Measurements from ENCODE around the gene ARMC9. TPM values are rescaled to one million over a fixed set of nuclear protein-coding genes. Genes with fewer than 3 reads are reported as not detected.

The ARMC9 gene
- total RNA-seq, 1 experiment from 2014 or later = 16.4 TPM

DNA sequence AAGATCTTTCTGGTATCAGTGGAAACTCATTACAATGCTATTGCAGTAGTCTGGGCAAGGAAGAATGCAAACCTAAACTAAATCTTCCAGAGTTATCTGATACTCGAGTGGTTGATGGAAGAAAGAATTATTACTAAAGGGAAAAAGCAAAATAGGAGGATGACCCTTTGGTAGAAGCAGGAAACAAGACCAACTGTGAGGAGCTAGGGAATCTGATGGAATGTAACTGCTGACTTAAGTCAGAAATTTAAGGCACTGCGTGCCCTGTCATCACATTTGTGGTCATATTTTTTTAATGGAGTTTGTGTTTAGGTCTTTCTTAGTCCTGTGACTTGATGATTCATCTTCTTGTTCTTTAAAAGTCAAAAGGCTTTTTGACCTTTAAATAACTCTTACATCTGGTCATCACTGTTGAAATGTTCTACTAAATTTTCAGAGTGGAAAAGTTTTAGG is 36.5 kb upstream of the ARMC9 start:
- no peak for ATAC-seq
- ChIA-PET RAD21 (ENCODE audit: low non-redundant PET in 1 of 2, low total read pairs in 2 of 2, uncharacterized antibody in 2 of 2, unreplicated experiment in 2 of 2) (no interaction called here), CTCF (no interaction called here), POLR2A (no interaction called here)
- TF ChIP-seq SP1 (IDR thresholded peaks at IDR 0.05; ENCODE audit: low read depth) (no peak), SRF (IDR thresholded peaks at IDR 0.05; ENCODE audit: low read depth) (no peak), YY1 (IDR thresholded peaks at IDR 0.05; ENCODE audit: extremely low read depth, insufficient replicate concordance, low read depth, low read length) (no peak), EGR1 (IDR thresholded peaks at IDR 0.05; ENCODE audit: low read depth) (no peak), ZNF274 (IDR thresholded peaks at IDR 0.05; ENCODE audit: low read depth, low read length) (no peak)
- peaks cover 0 to 6% of the 10 kb centered on the region in 2 experiments; a peak in 1 of 4 replicates for H3K4me1 ChIP-seq (ENCODE audit: control insufficient read depth in 1 of 2, insufficient read depth in 2 of 2, low read length in 2 of 2)
- H3K79me2 ChIP-seq (ENCODE audit: insufficient read depth, low read length) = no peaks in the 10 kb centered on the region
- no peak overlapping the region for H3K4me3 ChIP-seq (replicated peaks in 1 of 2; ENCODE audit: low read depth in 1 of 2, low read length in 2 of 2)
- no peaks in the 10 kb centered on the region for H3K9me3 ChIP-seq (ENCODE audit: control insufficient read depth in 1 of 2, insufficient read depth in 1 of 2, low read depth in 1 of 2, low read length in 2 of 2)
- no peak overlapping the region for H2AFZ ChIP-seq (ENCODE audit: low read depth, low read length, poor library complexity, severe bottlenecking)
- H3K36me3 ChIP-seq (ENCODE audit: control insufficient read depth in 1 of 2, insufficient read depth in 2 of 2, low read length in 2 of 2) = peaks cover 9 to 26% of the 10 kb centered on the region in 2 experiments; a peak in 3 of 4 replicates
- H3K9ac ChIP-seq (ENCODE audit: low read length) = no peak overlapping the region
- H3K27me3 ChIP-seq (ENCODE audit: insufficient read depth, low read length) = no peaks in the 10 kb centered on the region
- H3K9me2 ChIP-seq (ENCODE audit: insufficient read depth) = no peaks in the 10 kb centered on the region
- no TSS peak for BruUV-seq (replicated peaks)
- H3K27ac ChIP-seq (ENCODE audit: low read depth, low read length) = no peak overlapping the region
- H3K4me2 ChIP-seq (ENCODE audit: low read length) = no peak overlapping the region
- no peak for DNase-seq (ENCODE audit: low read depth, low spot score)
- H4K20me1 ChIP-seq (ENCODE audit: insufficient read depth) = 0 out of 2 replicates have a peak, but pooled peaks cover 4% of the 10 kb centered on the region
- intact Hi-C loops (cut with micrococcal nuclease) = no loop called here

GRCh38 chr2:231163011-231163410 is 35.4 kb upstream of the ARMC9 start:
- no peaks in the 10 kb centered on the region for H3K9me3 ChIP-seq (ENCODE audit: control insufficient read depth in 1 of 2, insufficient read depth in 1 of 2, low read depth in 1 of 2, low read length in 2 of 2)
- no TSS peak for BruUV-seq (replicated peaks)
- intact Hi-C loops (cut with micrococcal nuclease) = no loop called here
- no peak overlapping the region for H3K27ac ChIP-seq (ENCODE audit: low read depth, low read length)
- no peaks in the 10 kb centered on the region for H3K9me2 ChIP-seq (ENCODE audit: insufficient read depth)
- H3K9ac ChIP-seq (ENCODE audit: low read length) = no peak overlapping the region
- no peak overlapping the region for H3K4me2 ChIP-seq (ENCODE audit: low read length)
- POLR2A ChIA-PET = no interaction called here
- no peak for DNase-seq (ENCODE audit: low read depth, low spot score)
- no peaks in the 10 kb centered on the region for H3K79me2 ChIP-seq (ENCODE audit: insufficient read depth, low read length)
- H3K36me3 ChIP-seq (ENCODE audit: control insufficient read depth in 1 of 2, insufficient read depth in 2 of 2, low read length in 2 of 2) = peaks cover 9 to 38% of the 10 kb centered on the region in 2 experiments; a peak in 3 of 4 replicates
- no peak for ATAC-seq
- no peak overlapping the region for H3K4me3 ChIP-seq (replicated peaks in 1 of 2; ENCODE audit: low read depth in 1 of 2, low read length in 2 of 2)
- no peaks in the 10 kb centered on the region for H3K27me3 ChIP-seq (ENCODE audit: insufficient read depth, low read length)
- 0 out of 2 replicates have a peak, but pooled peaks cover 4% of the 10 kb centered on the region for H4K20me1 ChIP-seq (ENCODE audit: insufficient read depth)
- RAD21 ChIA-PET (ENCODE audit: low non-redundant PET in 1 of 2, low total read pairs in 2 of 2, uncharacterized antibody in 2 of 2, unreplicated experiment in 2 of 2) = no interaction called here
- no peak overlapping the region for H2AFZ ChIP-seq (ENCODE audit: low read depth, low read length, poor library complexity, severe bottlenecking)
- H3K4me1 ChIP-seq (ENCODE audit: control insufficient read depth in 1 of 2, insufficient read depth in 2 of 2, low read length in 2 of 2) = peaks cover 0 to 6% of the 10 kb centered on the region in 2 experiments; a peak in 1 of 4 replicates
- CTCF ChIA-PET = no interaction called here
- no peak for TF ChIP-seq CBX3 (IDR thresholded peaks at IDR 0.05; ENCODE audit: low read depth)
- no peak for TF ChIP-seq SRF (IDR thresholded peaks at IDR 0.05; ENCODE audit: low read depth)
- TF ChIP-seq SIN3A (IDR thresholded peaks at IDR 0.05; ENCODE audit: low read depth) = no peak
- no peak for TF ChIP-seq ATF3 (IDR thresholded peaks at IDR 0.05)
- no peak for TF ChIP-seq CTCF (IDR thresholded peaks at IDR 0.05 in 2 of 3, conservative IDR thresholded peaks at IDR 0.05 in 1 of 3; ENCODE audit: borderline replicate concordance in 1 of 3, insufficient read depth in 1 of 3, low read depth in 2 of 3, low read length in 2 of 3)
- no peak for TF ChIP-seq JUND (IDR thresholded peaks at IDR 0.05)
- no peak for TF ChIP-seq FOSL1 (IDR thresholded peaks at IDR 0.05; ENCODE audit: low read depth)
- no peak for TF ChIP-seq EZH2 (IDR thresholded peaks at IDR 0.05)
- TF ChIP-seq ZFX (IDR thresholded peaks at IDR 0.05) = no peak
- no peak for TF ChIP-seq ZBTB33 (IDR thresholded peaks at IDR 0.05; ENCODE audit: extremely low read depth, insufficient replicate concordance, low read length)
